HepG2 (cell line): Measurements from ENCODE around the gene PHF21B. TPM values are rescaled to one million over a fixed set of nuclear protein-coding genes. Genes with fewer than 3 reads are reported as not detected.

Experiments used
- ATAC-seq: fragments of 200-7000 bp; cut with Tn5 transposase; 3 replicates; pipeline ENCODE4 v1.9.1; 2020; ENCODE audit warnings: mild to moderate bottlenecking, moderate library complexity
- BruUV-seq: library from RNA; stranded (reverse); fragments of 400-500 nt; replicated peaks from 2 replicates; lab custom pipeline; 2021; lab: Mats Ljungman, UMichigan
- CTCF ChIA-PET: fragments of 300-600 bp; formaldehyde crosslinking; extraction: SDS; loops from one replicate; lab custom pipeline; 2021; ENCODE audit warnings: low total read pairs, inconsistent platforms, low intra/inter-chr PET ratio; lab: Yijun Ruan, JAX
- POLR2A ChIA-PET: fragments of 350-600 bp; sonication (Branson Sonifier 250); formaldehyde crosslinking; loops from one replicate; lab custom pipeline; 2020; ENCODE audit warnings: antibody characterized with exemption, inconsistent platforms; lab: Yijun Ruan, JAX
- DNase-seq: peaks from one replicate; pipeline ENCODE4 v3.0.0-alpha.2; 2015; ENCODE audit warnings: low spot score
- FAIRE-seq: peaks from 3 replicates; lab custom pipeline; 2011; peaks lifted over from hg19 to GRCh38; lab: Jason Lieb, UNC
- H2AFZ ChIP-seq: one replicate; pipeline ENCODE4 v1.6.1; 2011; ENCODE audit warnings: low read length, inconsistent platforms
- H3K27ac ChIP-seq: fragments of 300-600 bp; 3 replicates; pipeline ENCODE4 v1.8.0; 2011; ENCODE audit warnings: mixed run types, mild to moderate bottlenecking, mixed read lengths, low read length, inconsistent platforms; ENCODE audit not compliant: insufficient read depth; ENCODE audit errors: extremely low read length
- H3K27me3 ChIP-seq, 2 experiments: fragments of 200-600 bp in 1 of 2; 2 replicates in 1 of 2; 3 replicates in 1 of 2; pipeline versions ENCODE4 v1.6.0 to v1.8.0; 2011; ENCODE audit warnings: low read length in 2 of 2, mild to moderate bottlenecking in 2 of 2, moderate library complexity in 2 of 2, inconsistent platforms in 1 of 2; ENCODE audit not compliant: insufficient read depth in 2 of 2, control insufficient read depth in 1 of 2
- H3K36me3 ChIP-seq, 2 experiments: fragments of 200-600 bp in 1 of 2; replicated peaks in 1 of 2; 2 replicates in 1 of 2; 3 replicates in 1 of 2; pipeline versions ENCODE4 v1.5.1 to v1.8.0; 2011; ENCODE audit warnings: low read length in 2 of 2, inconsistent platforms in 1 of 2; ENCODE audit not compliant: insufficient read depth in 2 of 2, control insufficient read depth in 1 of 2
- H3K4me1 ChIP-seq: 2 replicates; pipeline ENCODE4 v1.5.1; 2012; ENCODE audit warnings: low read length, inconsistent platforms; ENCODE audit not compliant: insufficient read depth
- H3K4me2 ChIP-seq: 2 replicates; pipeline ENCODE4 v1.6.0; 2011; ENCODE audit warnings: low read depth, low read length, inconsistent platforms
- H3K4me3 ChIP-seq, 3 experiments: fragments of 200-600 bp in 1 of 3; sonication (generic), shearing (Covaris generic) in 1 of 3; replicated peaks in 1 of 3; 2 replicates each; pipeline ENCODE4 v1.5.1; 2011 to 2016; ENCODE audit warnings: low read length in 3 of 3, inconsistent platforms in 2 of 3, low read depth in 2 of 3, mild to moderate bottlenecking in 2 of 3, control low read depth in 1 of 3, mixed read lengths in 1 of 3; ENCODE audit not compliant: insufficient read depth in 1 of 3
- H3K79me2 ChIP-seq: one replicate; pipeline ENCODE4 v1.6.1; 2011; ENCODE audit warnings: low read length, inconsistent platforms; ENCODE audit not compliant: insufficient read depth
- H3K9ac ChIP-seq: 2 replicates; pipeline ENCODE4 v1.6.0; 2011; ENCODE audit warnings: mild to moderate bottlenecking, low read depth, low read length, inconsistent platforms; ENCODE audit not compliant: insufficient read depth
- H3K9me3 ChIP-seq: 2 replicates; pipeline ENCODE4 v1.5.1; 2012; ENCODE audit warnings: mild to moderate bottlenecking, low read length
- H4K20me1 ChIP-seq: 2 replicates; pipeline ENCODE4 v1.6.0; 2011; ENCODE audit warnings: inconsistent platforms, mild to moderate bottlenecking, low read length, moderate library complexity; ENCODE audit not compliant: insufficient read depth
- ASH2L ChIP-seq: fragments of 300-600, 200-600 bp; sonication (generic); IDR thresholded peaks from 2 replicates; pipeline ENCODE4 v1.7.0; 2017; ENCODE audit warnings: low read depth, mild to moderate bottlenecking, moderate library complexity, mixed read lengths, low read length; ENCODE audit not compliant: insufficient read length
- BCL6 ChIP-seq: IDR thresholded peaks from 2 replicates; pipeline ENCODE4 v1.6.1; 2016; ENCODE audit warnings: missing genetic modification reagents, missing compliant biosample characterization
- GTF2F1 ChIP-seq: fragments of 150-350 bp; IDR thresholded peaks from 2 replicates; pipeline ENCODE4 v1.6.1; 2014; ENCODE audit warnings: low read length
- HNRNPUL1 ChIP-seq: fragments of 200-400 bp; formaldehyde crosslinking; IDR thresholded peaks from 2 replicates; pipeline ENCODE4 v1.6.1; 2017; ENCODE audit warnings: low read depth, mild to moderate bottlenecking, low read length, moderate library complexity
- RFXANK ChIP-seq: IDR thresholded peaks from 2 replicates; pipeline ENCODE4 v1.6.1; 2016
- SYNCRIP ChIP-seq: fragments of 200-400 bp; formaldehyde crosslinking; IDR thresholded peaks from 2 replicates; pipeline ENCODE4 v1.6.1; 2018; ENCODE audit warnings: mild to moderate bottlenecking, low read depth, low read length; ENCODE audit not compliant: insufficient read depth
- THYN1 ChIP-seq: sonication (generic); formaldehyde crosslinking; IDR thresholded peaks from 2 replicates; pipeline ENCODE4 v1.8.1; 2023; ENCODE audit warnings: low read depth, mild to moderate bottlenecking, moderate library complexity, missing genetic modification reagents, borderline replicate concordance
- ZFP36L1 ChIP-seq: sonication (generic); formaldehyde crosslinking; IDR thresholded peaks from 2 replicates; pipeline ENCODE4 v1.8.0; 2022; ENCODE audit warnings: mild to moderate bottlenecking, missing genetic modification reagents, moderate library complexity
- ZNF251 ChIP-seq: sonication (generic); formaldehyde crosslinking; IDR thresholded peaks from 2 replicates; pipeline ENCODE4 v1.9.0; 2021; ENCODE audit warnings: mild to moderate bottlenecking, missing genetic modification reagents
- ZNF431 ChIP-seq: sonication (generic); formaldehyde crosslinking; IDR thresholded peaks from 2 replicates; pipeline ENCODE4 v1.9.0; 2022; ENCODE audit warnings: missing genetic modification reagents, low read depth, mild to moderate bottlenecking, borderline replicate concordance
- ZNF773 ChIP-seq: sonication (generic); formaldehyde crosslinking; IDR thresholded peaks from 2 replicates; pipeline ENCODE4 v1.4.0; 2020; ENCODE audit warnings: missing genetic modification reagents, borderline replicate concordance
- whole genome bisulfite sequencing: methylation state at CpG from one replicate; pipeline ENCODE4 v1.1.6; 2017; ENCODE audit warnings: low lambda C conversion rate; 5-methylcytosine and 5-hydroxymethylcytosine counted together
- in situ Hi-C: cut with HindIII; loops from 2 replicates; pipeline ENCODE4 v1.10.0; 2017; ENCODE audit warnings: low pct_unique_long_range_greater_than_20kb; ENCODE audit not compliant: extremely low pct_ligation_motif_present
- intact Hi-C: fragments of 100-400 bp; cut with micrococcal nuclease; formaldehyde crosslinking; loops from one replicate; pipeline ENCODE4 v1.10.0; 2022; ENCODE audit not compliant: unreplicated experiment
- polyA plus RNA-seq, 8 experiments: library from polyadenylated mRNA; depleted of rRNA in 3 of 8; stranded (reverse) in 7 of 8; unstranded in 1 of 8; fragments of >200 nt; fragmentation: Illumina TruSeq in 4 of 8; extraction: Trizol in 4 of 8; gene quantifications; 2 replicates each; pipeline versions ENCODE4 v1.2.1 to v1.2.3, GENCODE V29; 2011 to 2016; ENCODE audit warnings: low read depth in 4 of 8, missing spikeins in 1 of 8, mixed read lengths in 1 of 8; ENCODE audit not compliant: insufficient read depth in 1 of 8
- total RNA-seq, 5 experiments: library from RNA; depleted of rRNA; stranded (reverse); fragments of >200 nt; fragmentation: Illumina TruSeq; extraction: Trizol; gene quantifications; 2 replicates each; pipeline ENCODE4 v1.2.3, GENCODE V29; 2016; ENCODE audit warnings: low read depth in 1 of 5
- TF ChIP-seq, protein P1 (sequence below): sonication (generic); formaldehyde crosslinking; IDR thresholded peaks from 2 replicates; pipeline ENCODE4 v1.5.0; 2020; ENCODE audit warnings: missing genetic modification reagents
- TF ChIP-seq, protein P2 (sequence below): sonication (generic); formaldehyde crosslinking; IDR thresholded peaks from 2 replicates; pipeline ENCODE4 v1.4.0; 2020; ENCODE audit warnings: mild to moderate bottlenecking, missing genetic modification reagents
- TF ChIP-seq, protein P3 (sequence below): sonication (generic); formaldehyde crosslinking; IDR thresholded peaks from 2 replicates; pipeline ENCODE4 v1.5.0; 2020; ENCODE audit warnings: mild to moderate bottlenecking, missing genetic modification reagents
- TF ChIP-seq, protein P4 (sequence below): sonication (generic); formaldehyde crosslinking; IDR thresholded peaks from 2 replicates; pipeline ENCODE4 v1.8.0; 2022; ENCODE audit warnings: mild to moderate bottlenecking, missing genetic modification reagents, moderate library complexity
- TF ChIP-seq, protein P5 (sequence below): sonication (generic); formaldehyde crosslinking; IDR thresholded peaks from 2 replicates; pipeline ENCODE4 v1.5.0; 2020; ENCODE audit warnings: missing genetic modification reagents

PHF21B gene
- total and polyA plus RNA-seq, 2 of the 13 experiments (the other 11 are each of a cell fraction or from before 2014, with no cell fraction given), result not detected

DNA sequence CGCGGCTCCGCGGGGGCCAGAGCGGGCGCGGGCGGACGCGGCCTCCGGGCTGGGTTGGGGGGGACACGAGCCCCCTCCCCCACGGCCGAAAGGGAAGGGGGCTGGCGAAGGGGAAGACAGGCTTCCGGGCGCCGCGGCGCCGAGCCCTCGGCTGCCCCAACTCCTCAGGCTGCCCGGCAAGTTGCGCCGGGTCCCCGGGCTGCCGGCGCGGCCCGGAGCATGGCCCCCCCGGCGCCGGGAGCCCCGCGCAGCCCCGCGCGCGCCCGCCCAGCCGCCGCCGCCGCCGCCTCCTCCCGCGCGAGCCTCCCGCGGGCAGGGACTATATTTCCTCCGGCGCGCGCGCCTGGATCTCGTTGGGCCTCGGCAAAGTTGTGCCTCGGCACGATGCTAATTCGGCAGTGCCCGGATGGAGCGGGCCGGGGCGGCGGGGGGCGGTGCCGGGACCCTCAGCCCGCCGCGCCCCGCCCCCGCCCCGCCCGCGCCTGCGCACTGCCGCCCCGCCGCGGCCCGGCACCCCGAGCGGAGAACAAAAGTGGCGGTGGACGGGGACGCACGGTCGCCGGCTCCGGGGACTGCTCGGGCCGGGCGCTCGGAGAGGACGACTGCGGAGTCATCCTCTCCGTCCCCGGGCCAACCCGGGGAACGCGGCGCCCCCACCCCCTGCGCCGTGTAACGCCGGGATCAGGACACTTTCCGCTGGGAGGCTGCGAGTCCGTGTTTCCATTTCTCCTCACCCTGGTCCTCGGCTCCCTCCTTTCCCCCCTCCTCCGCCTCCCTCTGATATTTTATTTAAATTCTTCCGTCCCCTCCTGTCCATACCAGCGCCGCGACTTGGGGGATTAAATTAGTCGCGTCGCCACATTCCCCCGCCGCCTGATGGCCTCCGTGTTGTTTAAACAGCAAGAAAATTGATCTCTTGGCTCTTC lies at the start of gene PHF21B (continued):
- TF ChIP-seq, protein P1, sequence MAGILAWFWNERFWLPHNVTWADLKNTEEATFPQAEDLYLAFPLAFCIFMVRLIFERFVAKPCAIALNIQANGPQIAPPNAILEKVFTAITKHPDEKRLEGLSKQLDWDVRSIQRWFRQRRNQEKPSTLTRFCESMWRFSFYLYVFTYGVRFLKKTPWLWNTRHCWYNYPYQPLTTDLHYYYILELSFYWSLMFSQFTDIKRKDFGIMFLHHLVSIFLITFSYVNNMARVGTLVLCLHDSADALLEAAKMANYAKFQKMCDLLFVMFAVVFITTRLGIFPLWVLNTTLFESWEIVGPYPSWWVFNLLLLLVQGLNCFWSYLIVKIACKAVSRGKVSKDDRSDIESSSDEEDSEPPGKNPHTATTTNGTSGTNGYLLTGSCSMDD (CRISPR knock-in tag), result no peak

DNA sequence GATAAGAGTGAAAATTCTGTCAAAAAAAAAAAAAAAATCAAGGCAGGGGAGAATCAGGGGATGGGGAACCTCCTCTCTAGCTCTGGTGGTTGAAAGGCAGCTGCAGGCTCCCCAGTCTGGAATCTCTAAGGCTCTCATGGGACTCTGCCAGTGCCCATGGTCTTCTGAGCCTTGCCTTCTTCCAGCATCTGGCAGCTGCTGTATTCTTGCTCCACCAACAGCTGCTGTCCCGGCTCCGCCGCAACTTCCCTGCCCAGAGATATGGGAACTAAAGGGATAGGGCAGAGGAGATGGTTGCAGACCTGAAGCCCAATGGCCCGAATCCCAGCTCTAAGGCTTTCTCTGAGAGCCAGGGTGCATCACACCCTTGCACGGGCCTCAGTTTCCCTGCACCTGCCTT lies 49.5 kb upstream of the PHF21B start:
- ChIA-PET CTCF (no interaction called here), POLR2A (no interaction called here)
- H3K9me3 ChIP-seq, result no peaks in the 10 kb centered on the region
- no peaks in the 10 kb centered on the region for H3K36me3 ChIP-seq
- H3K4me3 ChIP-seq, result no peak overlapping the region
- no peaks in the 10 kb centered on the region for H3K4me1 ChIP-seq
- H3K4me2 ChIP-seq, result no peak overlapping the region
- ATAC-seq, result no peak
- intact Hi-C loops (no loop called here), in situ Hi-C loops (no loop called here)
- BruUV-seq, result no TSS peak
- no peak overlapping the region for H3K9ac ChIP-seq
- H2AFZ ChIP-seq, result no peak overlapping the region
- no peak for FAIRE-seq
- H4K20me1 ChIP-seq, result no peaks in the 10 kb centered on the region
- no peaks in the 10 kb centered on the region for H3K79me2 ChIP-seq
- WGBS, result 16% methylated on average over 5 of the region's 5 CpGs
- no peak for DNase-seq
- no peak overlapping the region for H3K27ac ChIP-seq
- peaks cover 1 to 39% of the 10 kb centered on the region in 2 experiments; a peak in 4 of 5 replicates for H3K27me3 ChIP-seq
- TF ChIP-seq THYN1 (CRISPR knock-in tag) (no peak), ZNF431 (CRISPR knock-in tag) (no peak), GTF2F1 (no peak), ASH2L (no peak), RFXANK (CRISPR knock-in tag) (no peak), ZFP36L1 (CRISPR knock-in tag) (no peak), BCL6 (CRISPR knock-in tag) (no peak), ZNF251 (CRISPR knock-in tag) (no peak), HNRNPUL1 (no peak), ZNF773 (CRISPR knock-in tag) (no peak), SYNCRIP (no peak)
- TF ChIP-seq, protein P2, sequence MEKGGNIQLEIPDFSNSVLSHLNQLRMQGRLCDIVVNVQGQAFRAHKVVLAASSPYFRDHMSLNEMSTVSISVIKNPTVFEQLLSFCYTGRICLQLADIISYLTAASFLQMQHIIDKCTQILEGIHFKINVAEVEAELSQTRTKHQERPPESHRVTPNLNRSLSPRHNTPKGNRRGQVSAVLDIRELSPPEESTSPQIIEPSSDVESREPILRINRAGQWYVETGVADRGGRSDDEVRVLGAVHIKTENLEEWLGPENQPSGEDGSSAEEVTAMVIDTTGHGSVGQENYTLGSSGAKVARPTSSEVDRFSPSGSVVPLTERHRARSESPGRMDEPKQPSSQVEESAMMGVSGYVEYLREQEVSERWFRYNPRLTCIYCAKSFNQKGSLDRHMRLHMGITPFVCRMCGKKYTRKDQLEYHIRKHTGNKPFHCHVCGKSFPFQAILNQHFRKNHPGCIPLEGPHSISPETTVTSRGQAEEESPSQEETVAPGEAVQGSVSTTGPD, result no peak
- TF ChIP-seq, protein P3, sequence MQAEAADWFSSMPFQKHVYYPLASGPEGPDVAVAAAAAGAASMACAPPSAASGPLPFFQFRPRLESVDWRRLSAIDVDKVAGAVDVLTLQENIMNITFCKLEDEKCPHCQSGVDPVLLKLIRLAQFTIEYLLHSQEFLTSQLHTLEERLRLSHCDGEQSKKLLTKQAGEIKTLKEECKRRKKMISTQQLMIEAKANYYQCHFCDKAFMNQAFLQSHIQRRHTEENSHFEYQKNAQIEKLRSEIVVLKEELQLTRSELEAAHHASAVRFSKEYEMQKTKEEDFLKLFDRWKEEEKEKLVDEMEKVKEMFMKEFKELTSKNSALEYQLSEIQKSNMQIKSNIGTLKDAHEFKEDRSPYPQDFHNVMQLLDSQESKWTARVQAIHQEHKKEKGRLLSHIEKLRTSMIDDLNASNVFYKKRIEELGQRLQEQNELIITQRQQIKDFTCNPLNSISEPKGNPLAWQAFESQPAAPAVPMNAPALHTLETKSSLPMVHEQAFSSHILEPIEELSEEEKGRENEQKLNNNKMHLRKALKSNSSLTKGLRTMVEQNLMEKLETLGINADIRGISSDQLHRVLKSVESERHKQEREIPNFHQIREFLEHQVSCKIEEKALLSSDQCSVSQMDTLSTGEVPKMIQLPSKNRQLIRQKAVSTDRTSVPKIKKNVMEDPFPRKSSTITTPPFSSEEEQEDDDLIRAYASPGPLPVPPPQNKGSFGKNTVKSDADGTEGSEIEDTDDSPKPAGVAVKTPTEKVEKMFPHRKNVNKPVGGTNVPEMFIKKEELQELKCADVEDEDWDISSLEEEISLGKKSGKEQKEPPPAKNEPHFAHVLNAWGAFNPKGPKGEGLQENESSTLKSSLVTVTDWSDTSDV (CRISPR knock-in tag), result no peak
- TF ChIP-seq, protein P4, sequence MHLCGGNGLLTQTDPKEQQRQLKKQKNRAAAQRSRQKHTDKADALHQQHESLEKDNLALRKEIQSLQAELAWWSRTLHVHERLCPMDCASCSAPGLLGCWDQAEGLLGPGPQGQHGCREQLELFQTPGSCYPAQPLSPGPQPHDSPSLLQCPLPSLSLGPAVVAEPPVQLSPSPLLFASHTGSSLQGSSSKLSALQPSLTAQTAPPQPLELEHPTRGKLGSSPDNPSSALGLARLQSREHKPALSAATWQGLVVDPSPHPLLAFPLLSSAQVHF (CRISPR knock-in tag), result no peak
- TF ChIP-seq, protein P5, sequence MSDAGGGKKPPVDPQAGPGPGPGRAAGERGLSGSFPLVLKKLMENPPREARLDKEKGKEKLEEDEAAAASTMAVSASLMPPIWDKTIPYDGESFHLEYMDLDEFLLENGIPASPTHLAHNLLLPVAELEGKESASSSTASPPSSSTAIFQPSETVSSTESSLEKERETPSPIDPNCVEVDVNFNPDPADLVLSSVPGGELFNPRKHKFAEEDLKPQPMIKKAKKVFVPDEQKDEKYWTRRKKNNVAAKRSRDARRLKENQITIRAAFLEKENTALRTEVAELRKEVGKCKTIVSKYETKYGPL (CRISPR knock-in tag), result no peak
